GM23338 (cell line): ENCODE results near the gene PRKCI. TPM values are rescaled to one million over a fixed set of nuclear protein-coding genes. Genes with fewer than 3 reads are reported as not detected.

Experiments used
- ATAC-seq: fragments of 200-7000 bp; cut with Tn5 transposase; 3 replicates; pipeline ENCODE4 v1.9.1; 2020
- DNase-seq: peaks from one replicate; pipeline ENCODE4 v3.0.0-alpha.2; 2015; ENCODE audit warnings: low spot score
- H2AFZ ChIP-seq: fragments of 200-600 bp; sonication (generic); 2 replicates; pipeline ENCODE4 v1.8.0; 2016; ENCODE audit warnings: antibody characterized with exemption, mild to moderate bottlenecking, moderate library complexity
- H3F3A ChIP-seq: fragments of 200-600 bp; sonication (generic); replicated peaks from 2 replicates; pipeline ENCODE4 v1.8.0; 2017; ENCODE audit warnings: antibody characterized with exemption, mixed run types, low read depth
- H3K27ac ChIP-seq: fragments of 200-600 bp; sonication (generic); 2 replicates; pipeline ENCODE4 v1.6.1; 2016; ENCODE audit warnings: low read depth
- H3K27me3 ChIP-seq: fragments of 200-600 bp; sonication (generic); 2 replicates; pipeline ENCODE4 v1.8.0; 2016; ENCODE audit warnings: mild to moderate bottlenecking, mixed run types, moderate library complexity; ENCODE audit not compliant: insufficient read depth
- H3K36me3 ChIP-seq: fragments of 200-600 bp; sonication (generic); 2 replicates; pipeline ENCODE4 v1.8.0; 2016; ENCODE audit warnings: mild to moderate bottlenecking; ENCODE audit not compliant: insufficient read depth
- H3K4me1 ChIP-seq: fragments of 200-600 bp; sonication (generic); 2 replicates; pipeline ENCODE4 v1.8.0; 2016; ENCODE audit warnings: mild to moderate bottlenecking, moderate library complexity; ENCODE audit not compliant: insufficient read depth
- H3K4me2 ChIP-seq: fragments of 200-600 bp; sonication (generic); 2 replicates; pipeline ENCODE4 v1.7.1; 2017; ENCODE audit warnings: mixed run types
- H3K4me3 ChIP-seq: fragments of 200-600 bp; sonication (generic); 2 replicates; pipeline ENCODE4 v1.6.1; 2016; ENCODE audit warnings: mixed run types
- H3K79me2 ChIP-seq: fragments of 200-600 bp; sonication (generic); replicated peaks from 2 replicates; pipeline ENCODE4 v1.8.0; 2017; ENCODE audit warnings: mild to moderate bottlenecking; ENCODE audit not compliant: insufficient read depth
- H3K9me2 ChIP-seq: fragments of 200-600 bp; sonication (generic); 2 replicates; pipeline ENCODE4 v1.8.0; 2017; ENCODE audit not compliant: insufficient read depth
- H4K20me1 ChIP-seq: fragments of 200-600 bp; sonication (generic); replicated peaks from 2 replicates; pipeline ENCODE4 v1.8.0; 2017; ENCODE audit warnings: mild to moderate bottlenecking; ENCODE audit not compliant: insufficient read depth
- H3K27ac Mint-ChIP-seq: 2 replicates; pipeline ENCODE4 v1.8.0; 2020; ENCODE audit warnings: inconsistent platforms, mild to moderate bottlenecking, moderate library complexity, mixed read lengths
- H3K27me3 Mint-ChIP-seq: 3 replicates; pipeline ENCODE4 v1.8.0; 2022; ENCODE audit warnings: low read depth, mild to moderate bottlenecking, moderate library complexity, mixed read lengths, inconsistent platforms; ENCODE audit not compliant: insufficient read depth, poor library complexity
- H3K36me3 Mint-ChIP-seq: 3 replicates; pipeline ENCODE4 v1.8.0; 2021; ENCODE audit warnings: low read depth, mild to moderate bottlenecking, inconsistent platforms, moderate library complexity, mixed read lengths
- H3K4me1 Mint-ChIP-seq: 3 replicates; pipeline ENCODE4 v1.8.0; 2020; ENCODE audit warnings: mild to moderate bottlenecking, inconsistent platforms, mixed read lengths
- H3K4me3 Mint-ChIP-seq: 3 replicates; pipeline ENCODE4 v1.8.0; 2021; ENCODE audit warnings: moderate library complexity, mild to moderate bottlenecking, inconsistent platforms, mixed read lengths
- H3K9me3 Mint-ChIP-seq: 3 replicates; pipeline ENCODE4 v1.8.0; 2020; ENCODE audit warnings: moderate library complexity, mild to moderate bottlenecking, inconsistent platforms, mixed read lengths
- CREB1 ChIP-seq: fragments of 250-450 bp; sonication (Bioruptor Pico); IDR thresholded peaks from 2 replicates; pipeline ENCODE4 v1.5.0; 2020; ENCODE audit warnings: low read depth, mild to moderate bottlenecking, moderate library complexity
- CTCF ChIP-seq, 2 experiments: fragments of 200-600 bp in 1 of 2; sonication (generic) in 1 of 2; conservative IDR thresholded peaks; 2 replicates each; pipeline versions ENCODE4 v1.5.1 to v1.6.1; 2016 to 2017; ENCODE audit warnings: antibody characterized with exemption in 2 of 2, low read depth in 2 of 2, mild to moderate bottlenecking in 2 of 2, moderate library complexity in 1 of 2
- ETS1 ChIP-seq: IDR thresholded peaks from 2 replicates; pipeline ENCODE4 v1.6.1; 2016; ENCODE audit warnings: antibody characterized with exemption
- EZH2 ChIP-seq: fragments of 200-600 bp; sonication (generic); IDR thresholded peaks from one replicate; pipeline ENCODE4 v1.8.0; 2017; ENCODE audit warnings: antibody characterized with exemption, mild to moderate bottlenecking, low read depth; ENCODE audit not compliant: unreplicated experiment
- EZH2phosphoT487 ChIP-seq: fragments of 200-600 bp; sonication (generic); IDR thresholded peaks from one replicate; pipeline ENCODE4 v1.8.1; 2018; ENCODE audit warnings: antibody characterized with exemption; ENCODE audit not compliant: unreplicated experiment
- JUNB ChIP-seq: IDR thresholded peaks from one replicate; pipeline ENCODE4 v1.6.1; 2016; ENCODE audit warnings: antibody characterized with exemption; ENCODE audit not compliant: unreplicated experiment
- NANOG ChIP-seq: IDR thresholded peaks from 2 replicates; pipeline ENCODE4 v1.6.1; 2016; ENCODE audit warnings: antibody characterized with exemption, borderline replicate concordance
- POLR2AphosphoS5 ChIP-seq: IDR thresholded peaks from 2 replicates; pipeline ENCODE4 v1.6.1; 2016; ENCODE audit warnings: antibody characterized with exemption, low read depth
- REST ChIP-seq: IDR thresholded peaks from one replicate; pipeline ENCODE4 v1.6.1; 2018; ENCODE audit warnings: antibody characterized with exemption; ENCODE audit not compliant: unreplicated experiment
- STAT1 ChIP-seq: IDR thresholded peaks from one replicate; pipeline ENCODE4 v1.6.1; 2016; ENCODE audit warnings: antibody characterized with exemption; ENCODE audit not compliant: unreplicated experiment
- ZNF114 ChIP-seq: fragments of 250-450 bp; sonication (Bioruptor Pico); IDR thresholded peaks from 2 replicates; pipeline ENCODE4 v1.5.0; 2020; ENCODE audit warnings: mild to moderate bottlenecking, moderate library complexity
- ZNF331 ChIP-seq: fragments of 250-450 bp; sonication (Bioruptor Pico); IDR thresholded peaks from 2 replicates; pipeline ENCODE4 v1.5.0; 2020; ENCODE audit warnings: low read depth, mild to moderate bottlenecking, moderate library complexity
- polyA plus RNA-seq: library from polyadenylated mRNA; unstranded; fragments of >200 nt; fragmentation: Nextera tagmentation; extraction: Ambion mirVana; gene quantifications from 2 replicates; pipeline ENCODE4 v1.2.1, GENCODE V29; 2016
- total RNA-seq: library from RNA; depleted of rRNA; stranded (reverse); fragments of >200 nt; shearing (Covaris generic); gene quantifications from 2 replicates; pipeline ENCODE4 v1.2.3, GENCODE V29; 2014
- TF ChIP-seq, protein P1 (sequence below): fragments of 250-450 bp; sonication (Bioruptor Pico); IDR thresholded peaks from 2 replicates; pipeline ENCODE4 v1.5.0; 2020; ENCODE audit warnings: mild to moderate bottlenecking, moderate library complexity

PRKCI gene
- total and polyA plus RNA-seq, 2 experiments from 2014 or later, result 58.0 to 119 TPM

DNA sequence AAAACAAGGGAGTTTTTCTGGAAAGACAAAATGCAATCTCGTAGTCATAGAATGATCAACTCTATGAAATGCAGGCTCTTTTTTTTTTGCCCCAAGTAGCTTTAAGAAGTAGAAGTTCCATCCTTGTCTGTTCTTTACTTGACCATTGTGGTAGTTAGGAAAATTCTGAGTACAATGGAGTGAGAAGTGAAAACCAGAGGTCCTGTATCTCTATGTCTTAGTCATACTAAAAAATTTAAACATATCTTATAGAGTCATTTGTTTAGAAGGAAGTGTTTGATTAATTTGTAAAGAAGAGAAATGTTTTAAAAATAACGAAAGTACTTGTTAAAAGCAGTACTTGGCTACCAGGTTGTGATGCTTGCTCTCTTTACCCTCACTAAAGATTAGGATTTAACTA lies 52.4 kb downstream of the PRKCI start:
- no peak for ATAC-seq
- H3K4me2 ChIP-seq, result no peak overlapping the region

More for the DNA sequence above, 52.4 kb downstream of the PRKCI start:
- Histone ChIP-seq H3K4me1 (no peaks in the 10 kb centered on the region), H3K79me2 (no peaks in the 10 kb centered on the region), H3K4me3 (no peak overlapping the region), H3K27me3 (no peaks in the 10 kb centered on the region), H3K27ac (no peak overlapping the region), H3K9me2 (no peaks in the 10 kb centered on the region), H2AFZ (no peak overlapping the region), H3F3A (peaks cover 7% of the 10 kb centered on the region; the same call in 1 of the 2 replicates), H3K36me3 (peaks cover 40% of the 10 kb centered on the region), H4K20me1 (peaks cover 6% of the 10 kb centered on the region; the same call in 1 of the 2 replicates)
- DNase-seq, result no peak
- TF ChIP-seq ETS1 (no peak), EZH2 (no peak), ZNF331 (CRISPR knock-in tag) (no peak), EZH2phosphoT487 (no peak), NANOG (no peak), REST (no peak), CTCF (conservative IDR thresholded peaks at IDR 0.05; ENCODE audit: low read depth in 2 of 2) (no peak), ZNF114 (no peak), STAT1 (no peak), POLR2AphosphoS5 (no peak), CREB1 (CRISPR knock-in tag) (no peak), JUNB (no peak)
- TF ChIP-seq, protein P1, sequence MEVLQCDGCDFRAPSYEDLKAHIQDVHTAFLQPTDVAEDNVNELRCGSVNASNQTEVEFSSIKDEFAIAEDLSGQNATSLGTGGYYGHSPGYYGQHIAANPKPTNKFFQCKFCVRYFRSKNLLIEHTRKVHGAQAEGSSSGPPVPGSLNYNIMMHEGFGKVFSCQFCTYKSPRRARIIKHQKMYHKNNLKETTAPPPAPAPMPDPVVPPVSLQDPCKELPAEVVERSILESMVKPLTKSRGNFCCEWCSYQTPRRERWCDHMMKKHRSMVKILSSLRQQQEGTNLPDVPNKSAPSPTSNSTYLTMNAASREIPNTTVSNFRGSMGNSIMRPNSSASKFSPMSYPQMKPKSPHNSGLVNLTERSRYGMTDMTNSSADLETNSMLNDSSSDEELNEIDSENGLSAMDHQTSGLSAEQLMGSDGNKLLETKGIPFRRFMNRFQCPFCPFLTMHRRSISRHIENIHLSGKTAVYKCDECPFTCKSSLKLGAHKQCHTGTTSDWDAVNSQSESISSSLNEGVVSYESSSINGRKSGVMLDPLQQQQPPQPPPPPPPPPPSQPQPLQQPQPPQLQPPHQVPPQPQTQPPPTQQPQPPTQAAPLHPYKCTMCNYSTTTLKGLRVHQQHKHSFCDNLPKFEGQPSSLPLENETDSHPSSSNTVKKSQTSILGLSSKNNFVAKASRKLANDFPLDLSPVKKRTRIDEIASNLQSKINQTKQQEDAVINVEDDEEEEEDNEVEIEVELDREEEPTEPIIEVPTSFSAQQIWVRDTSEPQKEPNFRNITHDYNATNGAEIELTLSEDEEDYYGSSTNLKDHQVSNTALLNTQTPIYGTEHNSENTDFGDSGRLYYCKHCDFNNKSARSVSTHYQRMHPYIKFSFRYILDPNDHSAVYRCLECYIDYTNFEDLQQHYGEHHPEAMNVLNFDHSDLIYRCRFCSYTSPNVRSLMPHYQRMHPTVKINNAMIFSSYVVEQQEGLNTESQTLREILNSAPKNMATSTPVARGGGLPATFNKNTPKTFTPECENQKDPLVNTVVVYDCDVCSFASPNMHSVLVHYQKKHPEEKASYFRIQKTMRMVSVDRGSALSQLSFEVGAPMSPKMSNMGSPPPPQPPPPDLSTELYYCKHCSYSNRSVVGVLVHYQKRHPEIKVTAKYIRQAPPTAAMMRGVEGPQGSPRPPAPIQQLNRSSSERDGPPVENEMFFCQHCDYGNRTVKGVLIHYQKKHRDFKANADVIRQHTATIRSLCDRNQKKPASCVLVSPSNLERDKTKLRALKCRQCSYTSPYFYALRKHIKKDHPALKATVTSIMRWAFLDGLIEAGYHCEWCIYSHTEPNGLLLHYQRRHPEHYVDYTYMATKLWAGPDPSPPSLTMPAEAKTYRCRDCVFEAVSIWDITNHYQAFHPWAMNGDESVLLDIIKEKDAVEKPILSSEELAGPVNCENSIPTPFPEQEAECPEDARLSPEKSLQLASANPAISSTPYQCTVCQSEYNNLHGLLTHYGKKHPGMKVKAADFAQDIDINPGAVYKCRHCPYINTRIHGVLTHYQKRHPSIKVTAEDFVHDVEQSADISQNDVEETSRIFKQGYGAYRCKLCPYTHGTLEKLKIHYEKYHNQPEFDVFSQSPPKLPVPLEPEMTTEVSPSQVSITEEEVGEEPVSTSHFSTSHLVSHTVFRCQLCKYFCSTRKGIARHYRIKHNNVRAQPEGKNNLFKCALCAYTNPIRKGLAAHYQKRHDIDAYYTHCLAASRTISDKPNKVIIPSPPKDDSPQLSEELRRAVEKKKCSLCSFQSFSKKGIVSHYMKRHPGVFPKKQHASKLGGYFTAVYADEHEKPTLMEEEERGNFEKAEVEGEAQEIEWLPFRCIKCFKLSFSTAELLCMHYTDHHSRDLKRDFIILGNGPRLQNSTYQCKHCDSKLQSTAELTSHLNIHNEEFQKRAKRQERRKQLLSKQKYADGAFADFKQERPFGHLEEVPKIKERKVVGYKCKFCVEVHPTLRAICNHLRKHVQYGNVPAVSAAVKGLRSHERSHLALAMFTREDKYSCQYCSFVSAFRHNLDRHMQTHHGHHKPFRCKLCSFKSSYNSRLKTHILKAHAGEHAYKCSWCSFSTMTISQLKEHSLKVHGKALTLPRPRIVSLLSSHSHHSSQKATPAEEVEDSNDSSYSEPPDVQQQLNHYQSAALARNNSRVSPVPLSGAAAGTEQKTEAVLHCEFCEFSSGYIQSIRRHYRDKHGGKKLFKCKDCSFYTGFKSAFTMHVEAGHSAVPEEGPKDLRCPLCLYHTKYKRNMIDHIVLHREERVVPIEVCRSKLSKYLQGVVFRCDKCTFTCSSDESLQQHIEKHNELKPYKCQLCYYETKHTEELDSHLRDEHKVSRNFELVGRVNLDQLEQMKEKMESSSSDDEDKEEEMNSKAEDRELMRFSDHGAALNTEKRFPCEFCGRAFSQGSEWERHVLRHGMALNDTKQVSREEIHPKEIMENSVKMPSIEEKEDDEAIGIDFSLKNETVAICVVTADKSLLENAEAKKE (CRISPR knock-in tag), result no peak
- Mint-ChIP-seq H3K4me3 (no peak overlapping the region), H3K27ac (no peak overlapping the region), H3K27me3 (peaks cover 2% of the 10 kb centered on the region), H3K36me3 (peaks cover 72% of the 10 kb centered on the region), H3K4me1 (no peaks in the 10 kb centered on the region; the same call in 2 of the 3 replicates), H3K9me3 (no peaks in the 10 kb centered on the region)
